Chondrocyte (in vitro differentiated cells): ENCODE data around the gene MRPL40. TPM values are rescaled to one million over a fixed set of nuclear protein-coding genes. Genes with fewer than 3 reads are reported as not detected.
A peak's percentile ranks its signal among the peaks of the same experiment; 100 is the strongest.

ENCODE experiments used
- DNase-seq: peaks from one replicate; pipeline ENCODE4 v3.0.0; 2021; ENCODE audit warnings: mixed read lengths, low spot score
- H3K27ac Mint-ChIP-seq: one replicate; pipeline ENCODE4 v1.8.0; 2021; ENCODE audit warnings: mild to moderate bottlenecking, moderate library complexity, mixed read lengths; ENCODE audit not compliant: unreplicated experiment
- H3K27me3 Mint-ChIP-seq: 2 replicates; pipeline ENCODE4 v1.8.0; 2021; ENCODE audit warnings: low read depth, mixed read lengths
- H3K36me3 Mint-ChIP-seq: 2 replicates; pipeline ENCODE4 v1.8.0; 2021; ENCODE audit warnings: low read depth, mixed read lengths
- H3K4me1 Mint-ChIP-seq: 2 replicates; pipeline ENCODE4 v1.8.0; 2021; ENCODE audit warnings: low read depth, mild to moderate bottlenecking, mixed read lengths
- H3K4me3 Mint-ChIP-seq: one replicate; pipeline ENCODE4 v1.8.0; 2021; ENCODE audit warnings: mild to moderate bottlenecking, moderate library complexity, mixed read lengths; ENCODE audit not compliant: unreplicated experiment
- H3K9me3 Mint-ChIP-seq: 2 replicates; pipeline ENCODE4 v1.8.0; 2021; ENCODE audit warnings: low read depth, mixed read lengths
- CTCF ChIP-seq: fragments of 200-600 bp; sonication (generic); IDR thresholded peaks from 2 replicates; pipeline ENCODE4 v1.5.0; 2021; ENCODE audit warnings: antibody characterized with exemption, mild to moderate bottlenecking, moderate library complexity
- total RNA-seq: library from RNA; stranded (reverse); gene quantifications from 3 replicates; pipeline ENCODE4 v1.2.1, GENCODE V29; 2021

Gene MRPL40
- total RNA-seq, 1 donor from 2014 or later = 21.8 TPM

DNA sequence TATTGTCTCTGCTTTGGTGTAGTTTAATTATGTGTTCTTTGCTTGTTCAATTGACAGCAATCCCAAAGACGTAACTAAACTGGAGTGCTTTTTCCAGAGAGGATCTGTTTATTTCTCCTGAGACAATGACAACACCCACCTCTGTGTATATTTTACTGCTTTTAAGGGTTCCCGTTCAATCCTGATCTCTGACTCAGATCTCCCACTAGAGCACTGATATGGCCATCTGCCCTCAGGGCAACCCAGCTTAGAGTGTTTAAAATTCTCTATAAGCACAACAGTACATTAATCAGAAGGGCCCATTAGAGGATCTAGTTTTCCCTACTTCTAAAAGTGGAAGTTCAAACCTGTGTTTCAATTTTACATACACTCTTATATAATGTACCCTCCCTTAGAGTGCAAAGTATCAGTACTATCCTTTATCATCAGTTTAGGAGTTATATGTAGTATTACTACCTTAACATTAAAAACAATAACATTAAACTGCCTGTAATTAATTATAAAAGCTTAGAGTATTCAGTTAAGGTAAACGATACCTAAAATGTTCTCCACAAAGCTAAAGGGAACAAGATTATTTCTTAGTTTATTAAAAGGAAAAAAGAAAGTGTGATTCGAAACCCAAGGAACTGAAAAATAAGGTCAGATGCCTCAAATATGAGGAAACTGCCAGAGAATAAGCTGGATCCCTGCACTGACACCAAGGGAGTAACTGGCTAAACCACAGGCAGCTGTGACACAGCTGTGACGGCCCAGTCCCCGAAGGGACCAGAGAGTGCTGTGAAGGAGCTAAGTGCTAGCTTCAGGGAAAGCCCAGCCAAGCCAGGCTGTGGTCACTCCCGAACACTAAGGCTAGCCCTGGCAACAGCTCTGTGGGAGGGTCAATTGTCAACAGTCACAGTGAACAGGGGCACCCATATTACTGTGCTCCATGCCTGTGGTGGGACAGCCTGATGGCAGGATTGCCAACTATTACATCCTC is 31.4 kb downstream of the MRPL40 start:
- no peaks in the 10 kb centered on the region for H3K4me1 Mint-ChIP-seq

DNA sequence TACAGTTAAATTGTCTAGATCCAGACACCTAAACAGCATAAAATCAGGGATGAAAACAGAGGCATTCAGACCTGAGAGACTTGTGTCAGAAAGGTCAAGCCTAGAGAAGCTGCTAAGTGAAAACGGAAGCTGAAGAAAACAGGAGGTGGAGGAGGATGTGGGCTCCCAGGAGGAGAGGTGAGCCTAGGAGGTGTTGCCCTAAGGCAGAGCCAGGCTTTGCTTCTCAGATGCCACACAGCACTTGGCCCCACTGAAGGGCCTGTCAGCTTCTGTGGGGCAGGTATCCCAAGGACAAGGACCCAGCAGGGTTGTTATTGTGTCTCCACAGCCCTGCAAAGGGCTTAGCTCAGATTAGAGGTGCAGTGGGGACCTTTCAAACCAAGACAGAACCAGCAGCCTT is 32.2 kb downstream of the MRPL40 start:
- Mint-ChIP-seq H3K4me3 (no peak overlapping the region), H3K9me3 (no peaks in the 10 kb centered on the region), H3K27ac (no peak overlapping the region), H3K36me3 (peaks cover 33% of the 10 kb centered on the region), H3K4me1 (no peaks in the 10 kb centered on the region), H3K27me3 (no peaks in the 10 kb centered on the region)
- DNase-seq = no peak
- no peak for TF ChIP-seq CTCF

More for the DNA sequence above, 31.4 kb downstream of the MRPL40 start:
- Mint-ChIP-seq H3K36me3 (peaks cover 28% of the 10 kb centered on the region), H3K27me3 (no peaks in the 10 kb centered on the region), H3K9me3 (no peaks in the 10 kb centered on the region), H3K27ac (peak overlapping the region; percentile 57), H3K4me3 (no peak overlapping the region)
- DNase-seq = no peak
- no peak for TF ChIP-seq CTCF

DNA sequence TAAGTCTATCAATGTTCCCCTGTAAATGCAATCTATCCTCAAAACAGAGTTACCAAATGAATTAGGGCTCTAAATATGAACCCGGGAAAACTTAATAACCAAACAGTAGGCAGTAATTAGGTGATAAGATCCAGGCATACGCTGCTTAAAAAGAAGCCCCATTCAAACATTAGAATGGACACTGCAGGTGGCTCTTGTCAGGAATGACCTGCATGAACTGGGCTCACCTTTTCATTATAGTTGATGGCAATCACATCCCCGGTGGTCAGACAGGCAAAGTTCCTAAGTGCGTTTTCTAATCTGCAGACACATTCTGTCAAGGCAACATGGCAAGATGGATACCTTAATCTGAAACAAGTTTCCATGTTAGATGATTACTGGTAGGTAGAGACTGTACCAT is 32.6 kb downstream of the MRPL40 start:
- Mint-ChIP-seq H3K27me3 (no peaks in the 10 kb centered on the region), H3K4me3 (no peak overlapping the region), H3K4me1 (no peaks in the 10 kb centered on the region), H3K9me3 (no peaks in the 10 kb centered on the region), H3K36me3 (peaks cover 35% of the 10 kb centered on the region), H3K27ac (no peak overlapping the region)
- TF ChIP-seq CTCF = no peak
- no peak for DNase-seq

DNA sequence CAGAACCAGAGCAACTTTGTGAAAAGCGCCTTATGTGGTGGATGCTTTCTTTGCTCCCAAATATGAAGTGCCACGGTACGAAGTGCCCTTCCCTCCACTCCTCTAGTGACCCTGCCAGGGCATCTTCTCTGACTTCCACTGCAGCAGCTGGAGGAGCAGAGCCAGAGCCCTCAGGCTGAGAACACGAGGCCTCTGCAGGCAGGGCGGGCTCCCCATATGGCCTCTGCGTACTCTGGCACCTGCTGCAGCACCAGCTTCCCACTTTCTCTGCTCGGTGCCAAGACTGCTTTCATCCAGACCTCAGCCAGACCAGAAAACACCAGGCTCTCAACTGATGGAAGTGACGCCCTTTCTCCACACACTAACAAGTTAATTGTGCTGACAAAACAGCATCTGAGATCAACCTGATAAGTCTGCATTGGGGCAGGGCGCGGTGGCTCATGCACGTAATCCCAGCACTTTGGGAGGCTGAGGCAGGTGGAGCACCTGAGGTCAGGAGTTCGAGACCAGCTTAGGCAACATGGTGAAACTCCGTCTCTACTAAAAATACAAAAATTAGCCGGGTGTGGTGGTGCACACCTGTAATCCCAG is 33.9 kb downstream of the MRPL40 start:
- H3K27me3 Mint-ChIP-seq = no peaks in the 10 kb centered on the region
- no peak for DNase-seq
- H3K27ac Mint-ChIP-seq = no peak overlapping the region
- no peak overlapping the region for H3K4me3 Mint-ChIP-seq
- TF ChIP-seq CTCF = no peak
- peaks cover 43% of the 10 kb centered on the region for H3K36me3 Mint-ChIP-seq
- H3K4me1 Mint-ChIP-seq = no peaks in the 10 kb centered on the region
- H3K9me3 Mint-ChIP-seq = no peaks in the 10 kb centered on the region

GRCh38 chr22:19466848-19467752 is 34.8 kb downstream of the MRPL40 start:
- H3K9me3 Mint-ChIP-seq = no peaks in the 10 kb centered on the region
- H3K27me3 Mint-ChIP-seq = no peaks in the 10 kb centered on the region
- no peak overlapping the region for H3K4me3 Mint-ChIP-seq
- no peak overlapping the region for H3K27ac Mint-ChIP-seq
- DNase-seq = no peak
- TF ChIP-seq CTCF = no peak
- no peaks in the 10 kb centered on the region for H3K4me1 Mint-ChIP-seq
- peaks cover 47% of the 10 kb centered on the region for H3K36me3 Mint-ChIP-seq
